Neuronal stem cell (in vitro differentiated cells): ENCODE results near the gene IL21R.

ENCODE experiments used
- DNase-seq: peaks from one replicate; pipeline ENCODE4 v3.0.0-alpha.2; 2013; ENCODE audit warnings: low spot score
- H2AFZ ChIP-seq: one replicate; pipeline ENCODE4 v1.6.1; 2013; ENCODE audit warnings: mild to moderate bottlenecking, low read length, inconsistent platforms
- H2AK5ac ChIP-seq: 2 replicates; pipeline ENCODE4 v1.6.1; 2013; ENCODE audit warnings: low read depth, mild to moderate bottlenecking, inconsistent platforms, low read length, moderate library complexity, mixed read lengths
- H2BK120ac ChIP-seq: 2 replicates; pipeline ENCODE4 v1.6.1; 2013; ENCODE audit warnings: low read depth, mild to moderate bottlenecking, inconsistent platforms, low read length, moderate library complexity, mixed read lengths
- H2BK12ac ChIP-seq: one replicate; pipeline ENCODE4 v1.6.1; 2013; ENCODE audit warnings: low read length, inconsistent platforms
- H2BK15ac ChIP-seq: 2 replicates; pipeline ENCODE4 v1.6.1; 2013; ENCODE audit warnings: mild to moderate bottlenecking, low read length, inconsistent platforms, mixed read lengths
- H2BK5ac ChIP-seq: one replicate; pipeline ENCODE4 v1.6.1; 2013; ENCODE audit warnings: inconsistent platforms, mild to moderate bottlenecking, low read length, moderate library complexity
- H3K14ac ChIP-seq: one replicate; pipeline ENCODE4 v1.6.1; 2013; ENCODE audit warnings: low read length, inconsistent platforms
- H3K18ac ChIP-seq: 2 replicates; pipeline ENCODE4 v1.6.1; 2013; ENCODE audit warnings: low read length, inconsistent platforms
- H3K23ac ChIP-seq: 2 replicates; pipeline ENCODE4 v1.6.1; 2013; ENCODE audit warnings: low read depth, mild to moderate bottlenecking, mixed read lengths, low read length, inconsistent platforms; ENCODE audit not compliant: poor library complexity
- H3K27ac ChIP-seq: replicated peaks from 3 replicates; pipeline ENCODE4 v1.5.1; 2013; ENCODE audit warnings: low read length, inconsistent platforms
- H3K27me3 ChIP-seq, 3 experiments: 2 replicates each; pipeline ENCODE4 v1.6.1; 2013; ENCODE audit warnings: low read length in 3 of 3, mild to moderate bottlenecking in 2 of 3, inconsistent platforms in 1 of 3, low read depth in 1 of 3, mixed read lengths in 1 of 3, moderate library complexity in 1 of 3; ENCODE audit not compliant: control insufficient read depth in 3 of 3, insufficient read depth in 3 of 3
- H3K36me3 ChIP-seq, 2 donors: replicated peaks in 1 of 2; 2 replicates each; pipeline ENCODE4 v1.6.1; 2013; ENCODE audit warnings: low read length in 2 of 2; ENCODE audit not compliant: control insufficient read depth in 2 of 2, insufficient read depth in 2 of 2
- H3K4ac ChIP-seq: 2 replicates; pipeline ENCODE4 v1.6.1; 2013; ENCODE audit warnings: inconsistent platforms, mild to moderate bottlenecking, low read length, moderate library complexity
- H3K4me1 ChIP-seq, 2 donors: 1 replicate in 1 of 2; 2 replicates in 1 of 2; pipeline ENCODE4 v1.6.1; 2013; ENCODE audit warnings: low read length in 2 of 2, low read depth in 1 of 2; ENCODE audit not compliant: control insufficient read depth in 2 of 2, insufficient read depth in 1 of 2
- H3K4me2 ChIP-seq: one replicate; pipeline ENCODE4 v1.6.1; 2013; ENCODE audit warnings: mild to moderate bottlenecking, low read length, inconsistent platforms; ENCODE audit not compliant: insufficient read depth, poor library complexity, severe bottlenecking
- H3K4me3 ChIP-seq, 2 donors: 2 replicates each; pipeline ENCODE4 v1.5.1; 2013; ENCODE audit warnings: low read length in 2 of 2, mild to moderate bottlenecking in 2 of 2, inconsistent platforms in 1 of 2, moderate library complexity in 1 of 2
- H3K79me1 ChIP-seq: one replicate; pipeline ENCODE4 v1.6.1; 2013; ENCODE audit warnings: low read depth, mild to moderate bottlenecking, inconsistent platforms, low read length, moderate library complexity
- H3K9ac ChIP-seq: one replicate; pipeline ENCODE4 v1.6.1; 2013; ENCODE audit warnings: mild to moderate bottlenecking, low read depth, low read length, inconsistent platforms; ENCODE audit not compliant: poor library complexity
- H3K9me3 ChIP-seq, 2 donors: replicated peaks in 1 of 2; 2 replicates each; pipeline versions ENCODE3 to v1.6.1; 2013; ENCODE audit warnings: low read length in 2 of 2, mild to moderate bottlenecking in 2 of 2, inconsistent platforms in 1 of 2, low read depth in 1 of 2, mixed read lengths in 1 of 2, moderate library complexity in 1 of 2; ENCODE audit not compliant: control insufficient read depth in 2 of 2, insufficient read depth in 1 of 2
- H4K8ac ChIP-seq: one replicate; pipeline ENCODE4 v1.6.1; 2013; ENCODE audit warnings: low read depth, mild to moderate bottlenecking, inconsistent platforms, low read length, moderate library complexity
- H4K91ac ChIP-seq: one replicate; pipeline ENCODE4 v1.6.1; 2013; ENCODE audit warnings: low read length, low read depth, mild to moderate bottlenecking, inconsistent platforms; ENCODE audit not compliant: poor library complexity
- WGBS, 2 donors: extraction: QIAGEN DNeasy Blood & Tissue Kit; methylation state at CpG; one replicate each; pipeline ENCODE4 v1.1.7; 2013; ENCODE audit warnings: missing lambda C conversion rate in 2 of 2, mixed read lengths in 1 of 2; ENCODE audit not compliant: insufficient read length in 2 of 2, insufficient replicate concordance in 1 of 2; ENCODE audit errors: extremely low coverage in 2 of 2; 5-methylcytosine and 5-hydroxymethylcytosine counted together

IL21R gene

DNA sequence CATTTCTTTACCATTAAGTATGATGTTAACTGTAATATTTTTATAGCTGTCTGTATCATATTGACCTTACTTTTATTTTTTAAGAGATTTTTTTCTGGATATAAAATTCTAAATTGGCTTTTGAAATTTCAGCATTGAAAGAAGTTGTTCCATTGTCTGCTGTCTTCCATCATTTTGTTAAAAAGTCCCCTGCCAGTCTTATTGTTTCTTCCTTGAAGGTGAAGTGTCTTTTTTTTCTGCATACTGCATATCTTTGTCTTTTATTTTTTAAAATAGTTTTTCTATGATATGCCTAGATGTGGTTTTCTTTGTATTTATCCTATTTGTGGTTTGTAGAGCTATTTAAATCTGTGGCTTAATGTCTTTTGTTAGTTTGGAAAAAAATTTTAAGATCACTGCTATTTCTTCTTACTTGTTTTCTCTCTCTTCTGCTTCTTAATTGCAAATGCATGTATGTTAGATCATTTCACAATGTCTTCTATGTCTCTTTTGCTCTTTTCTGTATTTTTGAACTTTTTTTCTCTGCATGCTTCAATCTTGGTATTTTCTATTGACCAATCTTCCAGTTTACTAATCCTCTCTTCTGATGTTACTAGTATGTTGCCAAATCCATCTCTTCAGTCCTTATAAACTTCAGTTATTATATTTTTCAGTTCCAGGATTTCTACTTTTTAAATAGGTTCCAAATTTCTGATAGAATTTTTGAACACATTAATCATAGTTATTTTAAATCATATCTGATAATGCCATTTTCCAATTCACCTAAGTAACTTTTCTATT, 20.2 kb downstream of the IL21R start:
- Histone ChIP-seq H3K27ac (no peak overlapping the region), H2BK120ac (no peak overlapping the region), H3K4ac (no peak overlapping the region), H3K14ac (no peak overlapping the region), H2AFZ (no peak overlapping the region), H3K4me2 (no peak overlapping the region), H4K8ac (no peak overlapping the region), H3K4me1 (no peaks in the 10 kb centered on the region), H3K9ac (no peak overlapping the region), H3K9me3 (peaks cover 0 to 5% of the 10 kb centered on the region in 2 donors), H3K23ac (no peak overlapping the region), H2BK5ac (no peak overlapping the region), H3K4me3 (no peak overlapping the region), H2BK12ac (no peak overlapping the region), H2AK5ac (no peak overlapping the region), H2BK15ac (no peak overlapping the region), H4K91ac (no peak overlapping the region), H3K18ac (no peak overlapping the region), H3K36me3 (no peaks in the 10 kb centered on the region), H3K79me1 (no peaks in the 10 kb centered on the region), H3K27me3 (no peaks in the 10 kb centered on the region)
- no peak for DNase-seq

DNA sequence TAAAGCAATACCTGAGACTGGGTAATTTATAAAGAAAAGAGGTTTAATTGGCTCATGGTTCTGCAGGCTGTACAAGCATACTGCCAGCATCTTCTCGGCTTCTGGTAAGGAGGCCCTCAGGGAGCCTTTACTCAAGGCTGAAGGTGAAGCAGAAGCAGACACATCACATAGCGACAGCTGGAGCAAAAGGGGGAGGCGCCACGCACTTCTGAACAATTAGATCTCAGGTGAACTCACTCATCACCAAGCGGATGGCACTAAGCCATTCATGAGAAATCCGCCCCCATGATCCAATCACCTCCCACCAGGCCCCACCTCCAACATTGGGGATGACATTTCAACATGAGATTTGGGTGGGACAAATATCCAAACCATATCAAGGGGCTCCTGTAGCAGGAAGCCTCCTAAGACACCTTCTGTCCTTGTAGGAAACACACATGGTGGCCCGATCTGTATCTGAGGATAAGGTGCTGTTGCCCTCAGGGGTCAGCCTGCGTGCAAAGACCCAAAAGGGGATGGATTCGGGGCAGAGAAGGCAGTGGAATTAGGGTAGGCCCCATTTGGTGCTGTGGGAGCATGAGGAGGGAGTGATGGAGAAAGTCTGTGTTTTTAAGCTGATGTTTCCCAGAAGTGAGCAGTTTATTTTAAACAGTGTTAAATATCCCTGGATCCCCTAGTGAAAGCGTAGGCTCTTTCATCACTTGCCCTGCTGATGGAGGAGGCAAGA, 23.0 kb downstream of the IL21R start:
- H3K79me1 ChIP-seq, result no peaks in the 10 kb centered on the region

DNA sequence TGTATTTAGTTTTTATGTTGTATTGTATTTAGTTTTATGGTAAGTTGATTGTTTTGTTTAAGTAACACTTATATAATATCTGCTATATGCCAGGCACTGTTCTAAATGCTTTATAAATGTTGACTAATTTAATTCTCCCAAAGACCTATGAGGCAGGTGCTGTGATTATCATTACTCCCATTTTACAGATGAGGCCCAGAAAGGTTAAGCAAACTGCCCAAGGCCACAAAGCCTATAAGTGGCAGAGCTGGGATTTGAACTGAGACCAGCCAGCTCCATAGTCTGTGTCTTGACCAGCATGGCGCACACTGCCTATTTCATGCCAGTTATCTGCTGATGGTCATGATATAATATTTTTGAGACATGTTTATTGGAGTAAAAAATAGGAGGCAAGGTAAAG, 24.0 kb downstream of the IL21R start:
- Histone ChIP-seq H3K9me3 (peaks cover 0 to 4% of the 10 kb centered on the region in 2 donors), H2BK12ac (no peak overlapping the region), H3K36me3 (no peaks in the 10 kb centered on the region), H4K91ac (no peak overlapping the region), H3K27ac (no peak overlapping the region), H3K18ac (no peak overlapping the region), H2BK120ac (no peak overlapping the region), H3K4me1 (no peaks in the 10 kb centered on the region), H2BK15ac (no peak overlapping the region), H2BK5ac (no peak overlapping the region), H3K27me3 (no peaks in the 10 kb centered on the region), H3K14ac (no peak overlapping the region), H3K23ac (no peak overlapping the region), H2AK5ac (no peak overlapping the region), H3K9ac (no peak overlapping the region), H3K4ac (no peak overlapping the region), H4K8ac (no peak overlapping the region), H2AFZ (no peak overlapping the region), H3K79me1 (no peaks in the 10 kb centered on the region), H3K4me3 (no peak overlapping the region), H3K4me2 (no peak overlapping the region)
- WGBS, 2 donors, result no CpG with 5 or more reads among the region's 1 CpG
- DNase-seq, result no peak

More for the DNA sequence above, 23.0 kb downstream of the IL21R start:
- WGBS, 2 donors, result no CpG with 5 or more reads among the region's 10 CpGs
- H3K27ac ChIP-seq, result no peak overlapping the region
- no peak overlapping the region for H2BK12ac ChIP-seq
- no peak overlapping the region for H4K91ac ChIP-seq
- H3K14ac ChIP-seq, result no peak overlapping the region
- H3K23ac ChIP-seq, result no peak overlapping the region
- no peak overlapping the region for H2BK120ac ChIP-seq
- H2BK5ac ChIP-seq, result no peak overlapping the region
- no peaks in the 10 kb centered on the region for H3K4me1 ChIP-seq
- H2AFZ ChIP-seq, result no peak overlapping the region
- H3K36me3 ChIP-seq, result no peaks in the 10 kb centered on the region
- H4K8ac ChIP-seq, result no peak overlapping the region
- H3K4ac ChIP-seq, result no peak overlapping the region
- no peak overlapping the region for H2AK5ac ChIP-seq
- no peak overlapping the region for H3K18ac ChIP-seq
- DNase-seq, result no peak
- peaks cover 0 to 5% of the 10 kb centered on the region in 2 donors for H3K9me3 ChIP-seq
- no peak overlapping the region for H3K4me2 ChIP-seq
- H3K9ac ChIP-seq, result no peak overlapping the region
- no peak overlapping the region for H2BK15ac ChIP-seq
- H3K27me3 ChIP-seq, result no peaks in the 10 kb centered on the region
- H3K4me3 ChIP-seq, result no peak overlapping the region
